Adrenal gland (tissue), 12 donors: Measurements from ENCODE around the gene RAMP1. TPM values are rescaled to one million over a fixed set of nuclear protein-coding genes. Genes with fewer than 3 reads are reported as not detected.

ENCODE experiments used
- DNase-seq, 7 donors: peaks; one replicate each; pipeline ENCODE4 v3.0.0-alpha.2; 2019 to 2020
- H3K27ac ChIP-seq, 5 donors: fragments of 200-600 bp; sonication (generic) in 4 of 5; 1 replicate in 3 of 5; 2 replicates in 2 of 5; pipeline versions ENCODE4 v1.5.1 to v1.8.0; 2016 to 2020; ENCODE audit warnings: mild to moderate bottlenecking in 1 of 5
- H3K27me3 ChIP-seq: fragments of 200-600 bp; 2 replicates; pipeline ENCODE4 v1.8.0; 2021
- H3K36me3 ChIP-seq, 2 donors: fragments of 200-600 bp; replicated peaks in 1 of 2; 1 replicate in 1 of 2; 2 replicates in 1 of 2; pipeline versions ENCODE4 v1.5.1 to v1.8.0; 2018 to 2022
- H3K4me1 ChIP-seq, 2 donors: fragments of 200-600 bp; replicated peaks in 1 of 2; 1 replicate in 1 of 2; 2 replicates in 1 of 2; pipeline versions ENCODE4 v1.5.1 to v1.8.0; 2018 to 2021
- H3K4me3 ChIP-seq, 4 donors: fragments of 200-600 bp; sonication (generic) in 3 of 4; one replicate each; pipeline ENCODE4 v1.5.1; 2016 to 2018
- H3K9me3 ChIP-seq, 3 donors: fragments of 200-600 bp; sonication (generic) in 1 of 3; replicated peaks in 1 of 3; 1 replicate in 2 of 3; 2 replicates in 1 of 3; pipeline versions ENCODE4 v1.5.1 to v1.8.0; 2016 to 2021
- POLR2A ChIP-seq, 2 donors: fragments of 450-650 bp; IDR thresholded peaks; one replicate each; pipeline ENCODE4 v1.6.1; 2017; ENCODE audit warnings: antibody characterized with exemption in 2 of 2, mild to moderate bottlenecking in 2 of 2, moderate library complexity in 1 of 2
- WGBS, 4 donors: extraction: QIAGEN DNeasy Blood & Tissue Kit in 2 of 4; methylation state at CpG; one replicate each; pipeline versions ENCODE4 v1.1.5 to v1.1.7; 2013 to 2017; 5-methylcytosine and 5-hydroxymethylcytosine counted together
- intact Hi-C, 2 donors: fragments of 100-400 bp; cut with DNase I; formaldehyde crosslinking; loops; one replicate each; pipeline versions ENCODE4 v1.14.1 to v1.15.0; 2022 to 2023
- polyA plus RNA-seq, 3 donors: library from polyadenylated mRNA; stranded (reverse); fragments of 200-250 nt in 2 of 3; fragments of 350-450 nt in 1 of 3; fragmentation: Illumina TruSeq in 1 of 3; extraction: RNeasy Lipid Tissue Mini Kit (QIAGEN cat#74804) in 1 of 3; gene quantifications; one replicate each; pipeline ENCODE4 v1.2.3, GENCODE V29; 2013 to 2014
- total RNA-seq, 9 donors: library from RNA; depleted of rRNA in 4 of 9; stranded (reverse); fragments of >200 nt in 4 of 9; fragments of 120-200 nt in 1 of 9; fragmentation: NEBNext Ultra II Directional in 1 of 9; extraction: Animal tissue kit (Norgen Biotek cat#: 25700) in 1 of 9; gene quantifications; one replicate each; pipeline versions ENCODE4 v1.1.0 to v1.2.4, GENCODE V29; 2013 to 2023
- TF ChIP-seq, protein P1 (sequence below), 6 experiments: fragments of 450-650 bp in 4 of 6; fragments of 200-600 bp in 2 of 6; sonication (generic) in 1 of 6; IDR thresholded peaks; 1 replicate in 5 of 6; 2 replicates in 1 of 6; pipeline versions ENCODE4 v1.5.1 to v1.8.0; 2016 to 2021; ENCODE audit warnings: antibody characterized with exemption in 6 of 6, mild to moderate bottlenecking in 2 of 6, moderate library complexity in 1 of 6
- donor health status: healthy with polysubstance abuse.
- donor health status: Bipolar disorder and iron deficiency.
- donor health status: DM: yes; HTN: yes; CAD: no.
- donor health status: DM: no; HTN: no; CAD: no.
- donor health status: DM: no; HTN: no; CAD: no.
- donor health status: DM: yes; HTN: yes; CAD: no.

RAMP1 gene
- total and polyA plus RNA-seq, 12 donors: 2.4 to 72.6 (median 17.2) TPM

- Histone ChIP-seq H3K4me3 (no peak overlapping the region), H3K4me1 (peaks cover 0 to 7% of the 10 kb centered on the region in 2 donors)
Measured at GRCh38 chr2:237858294-237859081, 935 bp upstream of the RAMP1 start.

DNA sequence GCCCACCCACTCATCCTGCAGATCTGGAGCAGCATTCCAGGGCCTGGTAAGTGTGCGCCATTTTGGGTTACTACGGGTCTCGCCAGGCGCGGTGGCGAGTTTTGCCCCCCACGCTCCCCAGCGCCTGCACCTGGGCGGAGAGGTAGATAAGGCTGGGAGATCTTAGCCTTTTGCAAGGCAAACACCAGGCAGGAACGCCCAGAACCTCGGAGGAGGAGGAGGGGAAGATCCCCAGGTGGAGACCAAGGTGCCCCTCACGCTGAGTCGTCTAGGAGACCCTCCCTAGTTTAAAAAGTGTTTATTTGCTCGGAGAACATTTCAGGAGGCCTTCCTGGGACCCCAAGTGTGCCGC, 365 bp upstream of the RAMP1 start:
- no peaks in the 10 kb centered on the region for H3K9me3 ChIP-seq
- peaks cover 0 to 7% of the 10 kb centered on the region in 2 donors for H3K4me1 ChIP-seq
- H3K36me3 ChIP-seq: no peaks in the 10 kb centered on the region
- TF ChIP-seq POLR2A (IDR thresholded peaks at IDR 0.05): no peak
- TF ChIP-seq, protein P1, sequence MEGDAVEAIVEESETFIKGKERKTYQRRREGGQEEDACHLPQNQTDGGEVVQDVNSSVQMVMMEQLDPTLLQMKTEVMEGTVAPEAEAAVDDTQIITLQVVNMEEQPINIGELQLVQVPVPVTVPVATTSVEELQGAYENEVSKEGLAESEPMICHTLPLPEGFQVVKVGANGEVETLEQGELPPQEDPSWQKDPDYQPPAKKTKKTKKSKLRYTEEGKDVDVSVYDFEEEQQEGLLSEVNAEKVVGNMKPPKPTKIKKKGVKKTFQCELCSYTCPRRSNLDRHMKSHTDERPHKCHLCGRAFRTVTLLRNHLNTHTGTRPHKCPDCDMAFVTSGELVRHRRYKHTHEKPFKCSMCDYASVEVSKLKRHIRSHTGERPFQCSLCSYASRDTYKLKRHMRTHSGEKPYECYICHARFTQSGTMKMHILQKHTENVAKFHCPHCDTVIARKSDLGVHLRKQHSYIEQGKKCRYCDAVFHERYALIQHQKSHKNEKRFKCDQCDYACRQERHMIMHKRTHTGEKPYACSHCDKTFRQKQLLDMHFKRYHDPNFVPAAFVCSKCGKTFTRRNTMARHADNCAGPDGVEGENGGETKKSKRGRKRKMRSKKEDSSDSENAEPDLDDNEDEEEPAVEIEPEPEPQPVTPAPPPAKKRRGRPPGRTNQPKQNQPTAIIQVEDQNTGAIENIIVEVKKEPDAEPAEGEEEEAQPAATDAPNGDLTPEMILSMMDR (IDR thresholded peaks at IDR 0.05): no peak
- peak overlapping the region in 1 of 5 donors; percentile 76 for H3K27ac ChIP-seq
- 52 to 69% (median 61%) methylated on average over 6 to 15 of the region's 15 CpGs for WGBS, 4 donors
- H3K4me3 ChIP-seq: peak overlapping the region in 1 of 4 donors; percentile 56
- peaks cover 4% of the 10 kb centered on the region for H3K27me3 ChIP-seq
- intact Hi-C loops: loop anchor here (5.0 to 10.0 kb wide), 2 partner anchors 396 to 403 kb away; no protein-coding TSS in a partner anchor
- no peak for DNase-seq

More at GRCh38 chr2:237858294-237859081, 935 bp upstream of the RAMP1 start:
- no peak for TF ChIP-seq POLR2A (IDR thresholded peaks at IDR 0.05)
- TF ChIP-seq, protein P1 (IDR thresholded peaks at IDR 0.05): peak; percentile 32 to 87 (median 72)
- peaks cover 4% of the 10 kb centered on the region for H3K27me3 ChIP-seq
- H3K36me3 ChIP-seq: no peaks in the 10 kb centered on the region
- no peaks in the 10 kb centered on the region for H3K9me3 ChIP-seq
- peak overlapping the region in 1 of 5 donors; percentile 76 for H3K27ac ChIP-seq
- 41 to 56% (median 49%) methylated on average over 10 to 14 of the region's 14 CpGs for WGBS, 4 donors
- DNase-seq: peak; percentile 66 to 89 (median 74)
- intact Hi-C loops: loop anchor here (5.0 to 10.0 kb wide), 2 partner anchors 396 to 404 kb away; no protein-coding TSS in a partner anchor

DNA sequence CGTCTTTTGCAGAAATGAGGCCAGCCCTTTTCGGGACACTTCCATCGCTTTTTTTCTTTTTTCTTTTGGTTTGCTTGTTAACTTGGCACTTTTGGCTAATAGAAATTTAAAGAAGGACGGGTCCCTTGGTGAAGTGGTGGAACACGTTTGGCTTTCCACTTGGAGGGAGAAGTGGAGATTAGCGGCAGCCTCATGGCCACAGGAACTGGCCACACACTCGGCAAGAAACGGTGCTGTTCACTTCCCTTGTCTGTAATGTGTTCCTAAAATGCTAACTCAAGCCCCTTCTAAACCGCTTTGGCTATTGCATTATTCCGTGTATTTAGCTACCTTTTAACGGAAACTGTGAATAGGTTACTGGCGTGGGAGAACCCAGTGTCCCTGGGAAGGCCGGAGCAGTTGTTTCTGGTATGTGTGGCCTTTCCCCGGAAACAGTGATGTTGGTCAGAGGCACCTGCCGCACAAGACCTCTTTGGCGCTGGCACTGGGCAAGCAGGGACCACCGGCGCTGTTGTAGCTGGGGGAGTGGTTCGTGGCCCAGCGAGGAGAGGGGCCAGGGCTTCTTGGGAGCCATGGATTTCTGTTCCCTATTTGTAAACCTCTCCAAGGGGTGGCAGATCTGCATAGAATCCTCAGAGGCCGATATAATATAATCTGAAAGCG, 981 bp downstream of the RAMP1 start:
- H3K36me3 ChIP-seq: no peaks in the 10 kb centered on the region
- H3K4me1 ChIP-seq: peaks cover 0 to 7% of the 10 kb centered on the region in 2 donors
- intact Hi-C loops: no loop called here
- no peak for DNase-seq
- TF ChIP-seq, protein P1 (IDR thresholded peaks at IDR 0.05): no peak
- no peak for TF ChIP-seq POLR2A (IDR thresholded peaks at IDR 0.05)
- H3K27me3 ChIP-seq: peaks cover 4% of the 10 kb centered on the region
- WGBS, 4 donors: 57 to 69% (median 64%) methylated on average over 21 to 22 of the region's 22 CpGs
- H3K9me3 ChIP-seq: no peaks in the 10 kb centered on the region
- H3K4me3 ChIP-seq: peak overlapping the region in 1 of 4 donors; percentile 56
- H3K27ac ChIP-seq: peak overlapping the region in 2 of 5 donors; percentile 45 to 76

GRCh38 chr2:237861875-237862527, 2.6 kb downstream of the RAMP1 start:
- peak overlapping the region in 2 of 5 donors; percentile 20 to 76 for H3K27ac ChIP-seq
- no peak overlapping the region for H3K4me3 ChIP-seq
- DNase-seq: no peak
- no peak for TF ChIP-seq POLR2A (IDR thresholded peaks at IDR 0.05)
- TF ChIP-seq, protein P1 (IDR thresholded peaks at IDR 0.05): no peak
- intact Hi-C loops: no loop called here
- no peaks in the 10 kb centered on the region for H3K9me3 ChIP-seq
- H3K4me1 ChIP-seq: peaks cover 0 to 7% of the 10 kb centered on the region in 2 donors
- no peaks in the 10 kb centered on the region for H3K36me3 ChIP-seq
- H3K27me3 ChIP-seq: peaks cover 4% of the 10 kb centered on the region
- 76 to 89% (median 79%) methylated on average over 11 of the region's 11 CpGs for WGBS, 4 donors
